ENCODE results near the gene ANLN.

DNA sequence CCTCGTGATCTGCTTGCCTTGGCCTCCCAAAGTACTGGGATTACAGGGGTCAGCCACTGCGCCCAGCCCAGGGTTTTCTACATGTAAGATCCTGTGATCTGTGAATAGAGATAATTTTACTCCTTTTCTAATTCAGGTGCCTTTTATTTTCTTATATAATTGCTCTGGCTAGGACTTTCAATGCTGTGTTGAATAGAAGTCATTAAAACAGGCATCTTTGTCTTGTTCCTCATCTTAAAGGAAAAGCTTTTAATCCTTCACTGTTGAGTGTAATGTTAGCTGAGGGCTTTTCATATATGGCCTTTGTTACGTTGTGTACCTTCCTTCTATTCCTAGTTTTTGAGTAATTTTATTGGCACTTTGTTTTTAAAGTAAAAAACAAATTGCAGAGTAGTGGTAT, 26.6 kb downstream of the ANLN start:
- TF ChIP-seq POLR2AphosphoS5 (IDR thresholded peaks at IDR 0.05) (no peak), POLR2A (IDR thresholded peaks at IDR 0.05) (no peak)
- TF ChIP-seq, protein P1, sequence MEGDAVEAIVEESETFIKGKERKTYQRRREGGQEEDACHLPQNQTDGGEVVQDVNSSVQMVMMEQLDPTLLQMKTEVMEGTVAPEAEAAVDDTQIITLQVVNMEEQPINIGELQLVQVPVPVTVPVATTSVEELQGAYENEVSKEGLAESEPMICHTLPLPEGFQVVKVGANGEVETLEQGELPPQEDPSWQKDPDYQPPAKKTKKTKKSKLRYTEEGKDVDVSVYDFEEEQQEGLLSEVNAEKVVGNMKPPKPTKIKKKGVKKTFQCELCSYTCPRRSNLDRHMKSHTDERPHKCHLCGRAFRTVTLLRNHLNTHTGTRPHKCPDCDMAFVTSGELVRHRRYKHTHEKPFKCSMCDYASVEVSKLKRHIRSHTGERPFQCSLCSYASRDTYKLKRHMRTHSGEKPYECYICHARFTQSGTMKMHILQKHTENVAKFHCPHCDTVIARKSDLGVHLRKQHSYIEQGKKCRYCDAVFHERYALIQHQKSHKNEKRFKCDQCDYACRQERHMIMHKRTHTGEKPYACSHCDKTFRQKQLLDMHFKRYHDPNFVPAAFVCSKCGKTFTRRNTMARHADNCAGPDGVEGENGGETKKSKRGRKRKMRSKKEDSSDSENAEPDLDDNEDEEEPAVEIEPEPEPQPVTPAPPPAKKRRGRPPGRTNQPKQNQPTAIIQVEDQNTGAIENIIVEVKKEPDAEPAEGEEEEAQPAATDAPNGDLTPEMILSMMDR (IDR thresholded peaks at IDR 0.05): no peak

Data from sigmoid colon (tissue), 4 donors.